ENCODE results near the gene GIGYF2. TPM values are rescaled to one million over a fixed set of nuclear protein-coding genes. Genes with fewer than 3 reads are reported as not detected.

Gene GIGYF2, protein sequence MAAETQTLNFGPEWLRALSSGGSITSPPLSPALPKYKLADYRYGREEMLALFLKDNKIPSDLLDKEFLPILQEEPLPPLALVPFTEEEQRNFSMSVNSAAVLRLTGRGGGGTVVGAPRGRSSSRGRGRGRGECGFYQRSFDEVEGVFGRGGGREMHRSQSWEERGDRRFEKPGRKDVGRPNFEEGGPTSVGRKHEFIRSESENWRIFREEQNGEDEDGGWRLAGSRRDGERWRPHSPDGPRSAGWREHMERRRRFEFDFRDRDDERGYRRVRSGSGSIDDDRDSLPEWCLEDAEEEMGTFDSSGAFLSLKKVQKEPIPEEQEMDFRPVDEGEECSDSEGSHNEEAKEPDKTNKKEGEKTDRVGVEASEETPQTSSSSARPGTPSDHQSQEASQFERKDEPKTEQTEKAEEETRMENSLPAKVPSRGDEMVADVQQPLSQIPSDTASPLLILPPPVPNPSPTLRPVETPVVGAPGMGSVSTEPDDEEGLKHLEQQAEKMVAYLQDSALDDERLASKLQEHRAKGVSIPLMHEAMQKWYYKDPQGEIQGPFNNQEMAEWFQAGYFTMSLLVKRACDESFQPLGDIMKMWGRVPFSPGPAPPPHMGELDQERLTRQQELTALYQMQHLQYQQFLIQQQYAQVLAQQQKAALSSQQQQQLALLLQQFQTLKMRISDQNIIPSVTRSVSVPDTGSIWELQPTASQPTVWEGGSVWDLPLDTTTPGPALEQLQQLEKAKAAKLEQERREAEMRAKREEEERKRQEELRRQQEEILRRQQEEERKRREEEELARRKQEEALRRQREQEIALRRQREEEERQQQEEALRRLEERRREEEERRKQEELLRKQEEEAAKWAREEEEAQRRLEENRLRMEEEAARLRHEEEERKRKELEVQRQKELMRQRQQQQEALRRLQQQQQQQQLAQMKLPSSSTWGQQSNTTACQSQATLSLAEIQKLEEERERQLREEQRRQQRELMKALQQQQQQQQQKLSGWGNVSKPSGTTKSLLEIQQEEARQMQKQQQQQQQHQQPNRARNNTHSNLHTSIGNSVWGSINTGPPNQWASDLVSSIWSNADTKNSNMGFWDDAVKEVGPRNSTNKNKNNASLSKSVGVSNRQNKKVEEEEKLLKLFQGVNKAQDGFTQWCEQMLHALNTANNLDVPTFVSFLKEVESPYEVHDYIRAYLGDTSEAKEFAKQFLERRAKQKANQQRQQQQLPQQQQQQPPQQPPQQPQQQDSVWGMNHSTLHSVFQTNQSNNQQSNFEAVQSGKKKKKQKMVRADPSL (N-terminal part only)
- total RNA-seq (2014; rRNA removed; shearing (Covaris generic)) = 49.8 and 62.7 TPM in 2 replicates
- polyA plus RNA-seq (2015; cell fraction: cytosol; rRNA removed) = 33.7 and 45.5 TPM in 2 replicates
- polyA plus RNA-seq (2015; cell fraction: nucleus; rRNA removed) = 47.8 and 53.1 TPM in 2 replicates

DNA sequence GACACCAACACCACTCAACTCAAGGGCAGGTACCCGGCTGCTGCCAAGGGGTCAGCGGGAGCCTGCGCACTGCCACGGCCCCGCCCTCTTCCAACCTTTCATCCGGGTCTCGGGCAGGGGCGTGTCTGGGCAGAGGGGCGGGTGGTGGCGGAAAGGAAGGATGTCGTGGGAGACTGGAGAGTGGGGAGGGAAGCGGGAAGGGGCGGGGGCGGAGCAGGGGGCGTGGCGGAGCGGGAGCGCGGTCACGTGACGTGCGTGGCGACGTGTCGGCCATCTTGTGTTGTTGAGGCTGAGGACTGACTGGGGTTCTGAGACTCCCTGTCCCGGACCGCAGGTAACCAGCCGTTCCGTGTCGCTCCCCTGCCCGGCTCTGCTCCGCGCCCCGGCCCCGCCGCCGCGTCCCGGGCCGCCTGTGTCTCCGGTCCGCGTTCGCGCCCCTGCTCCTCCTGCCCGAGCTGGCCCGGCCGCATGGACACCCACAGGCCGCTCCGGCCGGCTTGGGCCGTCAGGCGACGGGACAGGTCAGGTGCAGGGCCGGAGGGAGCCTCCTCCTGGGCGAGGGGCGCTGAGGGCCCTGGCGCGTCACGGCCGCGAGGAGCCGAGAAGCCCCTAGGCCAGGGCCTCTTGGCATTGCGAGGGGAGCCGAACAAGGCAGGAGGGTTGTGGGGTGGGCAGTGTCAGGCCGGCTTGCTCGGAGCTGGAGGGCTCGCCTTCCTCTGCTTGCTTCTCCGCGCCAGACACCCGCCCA is at the start of gene GIGYF2:
Gene GIGYF2 (plus strand): TSS at position 273 of the 748 bp plus-strand sequence. CDS start 37,867 bp downstream, outside the sequence.
- DNase-seq (ENCODE audit: low read depth, low spot score) = peak; percentile 96
- in situ Hi-C loops (cut with HindIII; ENCODE audit: low pct_unique_long_range_greater_than_20kb, low sequenced_read_pairs) = no loop called here

DNA sequence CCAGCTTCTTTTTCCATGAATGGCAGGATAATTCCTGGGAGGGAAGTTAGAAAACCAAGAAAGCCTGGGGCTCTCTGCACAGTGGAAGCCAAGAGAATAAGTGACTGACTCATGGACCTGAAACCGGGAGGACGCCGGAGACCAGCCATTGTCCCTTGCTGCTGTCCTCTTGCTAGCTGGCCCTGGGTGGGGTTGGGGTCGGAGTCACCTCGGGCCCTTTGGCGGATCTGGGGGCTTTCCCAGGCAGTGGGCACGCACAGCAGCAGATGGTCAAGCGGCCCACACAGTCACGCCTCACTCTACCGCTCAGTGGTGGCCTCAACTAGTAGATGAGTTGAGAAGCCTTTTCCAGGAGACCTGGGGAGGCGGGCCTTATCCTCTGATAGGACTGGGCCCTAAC is 48.1 kb upstream of the GIGYF2 start:
- in situ Hi-C loops (cut with HindIII; ENCODE audit: low pct_unique_long_range_greater_than_20kb, low sequenced_read_pairs) = no loop called here
- DNase-seq (ENCODE audit: low read depth, low spot score) = no peak

DNA sequence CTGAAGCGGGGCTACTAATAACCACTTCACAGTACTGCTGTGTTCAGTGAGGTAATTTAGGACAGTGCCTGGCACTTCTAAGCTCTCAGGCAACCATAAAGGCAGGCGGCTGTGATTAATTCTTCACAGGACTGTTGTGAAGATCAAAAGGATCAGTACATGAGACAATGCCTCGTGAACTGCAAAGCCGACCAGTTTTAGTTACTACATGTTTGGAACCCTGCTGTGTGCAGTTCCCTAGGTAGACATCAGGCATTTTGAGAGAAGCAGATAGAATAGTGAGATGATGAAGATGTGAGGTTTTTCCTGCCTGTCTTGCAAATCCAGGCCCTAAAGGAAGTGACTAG is 44.7 kb upstream of the GIGYF2 start:
- in situ Hi-C loops (cut with HindIII; ENCODE audit: low pct_unique_long_range_greater_than_20kb, low sequenced_read_pairs) = no loop called here
- DNase-seq (ENCODE audit: low read depth, low spot score) = no peak

DNA sequence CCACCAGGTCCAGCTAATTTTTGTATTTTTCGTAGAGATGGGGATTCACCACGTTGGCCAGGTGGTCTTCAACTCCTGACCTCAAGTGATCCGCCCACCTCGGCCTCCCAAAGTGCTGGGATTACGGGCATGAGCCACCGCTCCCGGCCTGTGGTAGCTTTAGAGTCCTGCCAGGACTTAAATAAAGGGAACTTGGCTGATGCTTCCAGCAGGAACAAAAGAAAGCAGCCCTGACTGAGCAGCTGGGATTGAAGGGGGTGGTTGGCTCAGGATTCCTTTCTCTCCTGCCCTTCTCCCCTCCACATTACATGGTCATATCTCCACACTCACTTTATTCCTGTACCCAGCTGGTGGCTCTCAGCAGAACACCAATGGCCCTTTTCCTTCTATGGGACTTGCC is 43.7 kb upstream of the GIGYF2 start:
- in situ Hi-C loops (cut with HindIII; ENCODE audit: low pct_unique_long_range_greater_than_20kb, low sequenced_read_pairs) = no loop called here
- no peak for DNase-seq (ENCODE audit: low read depth, low spot score)

DNA sequence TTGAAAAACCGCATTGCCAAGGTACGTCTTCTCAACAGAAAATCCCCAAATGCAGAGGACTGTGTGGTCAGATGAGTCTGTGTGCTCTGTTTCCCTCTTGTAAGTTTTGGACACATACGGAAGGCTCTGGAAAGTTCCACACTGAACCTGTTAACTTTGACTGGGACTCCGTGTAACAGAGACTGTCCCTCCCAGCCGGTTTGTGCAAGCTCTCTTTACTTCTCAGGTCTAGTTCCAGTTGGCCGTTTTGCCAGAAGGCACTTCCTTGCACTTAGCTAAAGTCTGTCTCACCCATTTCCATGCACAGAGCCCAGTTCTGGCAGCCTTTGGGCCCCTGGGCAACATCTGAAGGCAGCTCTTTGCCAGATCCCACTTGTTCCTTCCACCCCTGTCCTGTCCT is 41.7 kb upstream of the GIGYF2 start:
- in situ Hi-C loops (cut with HindIII; ENCODE audit: low pct_unique_long_range_greater_than_20kb, low sequenced_read_pairs) = no loop called here
- no peak for DNase-seq (ENCODE audit: low read depth, low spot score)

- in situ Hi-C loops (cut with HindIII; ENCODE audit: low pct_unique_long_range_greater_than_20kb, low sequenced_read_pairs) = no loop called here
- peak; percentile 56 for DNase-seq (ENCODE audit: low read depth, low spot score)
These were observed 38.8 kb upstream of the GIGYF2 start for GRCh38 chr2:232658217-232658785.

DNA sequence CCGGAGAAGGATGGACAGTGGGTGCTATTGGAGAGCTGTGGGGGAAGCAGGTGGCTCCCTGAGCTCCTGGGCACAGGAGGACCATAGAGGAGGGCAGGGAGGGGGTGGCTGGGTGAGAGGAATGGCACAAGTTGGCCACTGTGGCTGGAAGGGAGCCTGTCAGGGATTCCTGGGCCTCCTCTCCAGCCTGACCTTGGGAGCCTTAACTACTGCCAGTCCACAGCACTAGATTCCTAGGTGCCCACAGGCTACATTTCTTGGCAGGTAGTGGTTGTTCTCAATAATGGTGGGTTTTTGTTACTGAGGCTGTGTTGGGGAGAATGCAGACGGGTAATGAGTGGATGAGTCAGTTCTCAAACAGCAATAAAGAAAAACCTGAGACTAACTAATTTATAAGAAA is 37.8 kb upstream of the GIGYF2 start:
- in situ Hi-C loops (cut with HindIII; ENCODE audit: low pct_unique_long_range_greater_than_20kb, low sequenced_read_pairs) = no loop called here
- DNase-seq (ENCODE audit: low read depth, low spot score) = no peak

- in situ Hi-C loops (cut with HindIII; ENCODE audit: low pct_unique_long_range_greater_than_20kb, low sequenced_read_pairs) = no loop called here
- DNase-seq (ENCODE audit: low read depth, low spot score) = no peak
These were observed 34.5 kb upstream of the GIGYF2 start for GRCh38 chr2:232662486-232663260.

DNA sequence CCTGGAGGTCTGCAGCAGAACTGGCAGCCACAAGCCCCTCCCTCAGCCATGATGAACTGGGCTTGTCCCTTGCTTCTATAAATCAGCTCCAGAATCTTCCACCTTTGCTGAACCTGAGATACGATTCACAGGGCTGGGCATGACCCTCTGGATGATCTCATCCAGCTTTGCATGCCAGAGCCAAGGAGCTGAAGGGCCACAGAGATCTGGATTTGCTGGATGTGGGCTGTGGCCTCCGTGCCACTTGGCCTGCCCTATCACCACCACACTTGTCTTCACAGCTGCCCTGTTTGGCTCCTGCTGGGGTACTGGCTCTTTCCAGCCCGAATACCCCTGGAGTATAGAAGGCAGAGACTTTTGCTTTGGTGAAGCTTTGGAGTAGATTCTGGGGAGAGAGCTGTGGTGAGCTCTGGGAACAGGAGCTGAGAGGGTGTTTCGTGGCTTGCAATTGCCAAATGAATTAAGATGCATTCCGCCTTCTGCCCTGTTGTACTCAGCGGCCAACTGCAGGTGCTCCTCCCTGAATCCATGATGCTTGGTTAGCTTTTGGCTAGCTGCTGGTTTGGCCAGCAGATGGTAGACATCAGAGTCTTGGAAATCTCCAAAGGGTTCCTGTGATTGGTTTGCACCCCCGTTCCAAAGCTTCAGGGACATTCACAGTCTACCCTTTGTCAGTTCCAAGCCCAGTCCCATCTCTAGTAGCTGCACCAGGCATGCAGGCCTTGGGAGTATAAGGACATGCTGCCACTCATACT is 30.9 kb upstream of the GIGYF2 start:
- in situ Hi-C loops (cut with HindIII; ENCODE audit: low pct_unique_long_range_greater_than_20kb, low sequenced_read_pairs) = no loop called here
- no peak for DNase-seq (ENCODE audit: low read depth, low spot score)

DNA sequence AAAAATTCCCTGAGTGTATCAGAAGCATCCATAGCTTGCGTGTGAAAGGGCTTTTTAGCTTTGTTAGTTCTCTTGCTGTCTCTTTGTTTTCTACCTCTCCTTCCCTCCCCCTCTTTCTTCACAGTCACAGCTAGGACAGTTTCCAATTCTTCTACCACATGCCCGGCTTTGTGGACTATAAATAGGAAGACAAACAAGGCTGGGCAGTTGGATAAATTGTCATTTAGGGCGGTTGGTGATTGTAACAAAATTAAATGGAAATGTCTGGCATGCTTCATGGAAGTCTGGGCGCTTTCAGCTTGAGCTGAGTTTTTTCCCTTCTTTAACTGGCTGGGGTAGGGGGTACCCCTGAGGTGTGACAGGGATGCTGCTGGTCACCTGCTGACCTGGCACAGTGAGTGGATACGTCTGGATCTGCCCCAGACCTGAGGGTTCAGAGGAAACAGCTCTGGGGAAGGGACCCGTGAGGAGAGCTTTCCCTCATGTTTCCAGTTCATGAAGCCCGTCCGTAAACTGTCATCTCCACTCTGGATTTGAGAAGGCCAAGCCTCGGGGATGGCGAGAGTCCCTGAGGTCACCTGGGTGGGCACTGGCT is 29.0 kb upstream of the GIGYF2 start:
- no peak for DNase-seq (ENCODE audit: low read depth, low spot score)
- in situ Hi-C loops (cut with HindIII; ENCODE audit: low pct_unique_long_range_greater_than_20kb, low sequenced_read_pairs) = no loop called here

DNA sequence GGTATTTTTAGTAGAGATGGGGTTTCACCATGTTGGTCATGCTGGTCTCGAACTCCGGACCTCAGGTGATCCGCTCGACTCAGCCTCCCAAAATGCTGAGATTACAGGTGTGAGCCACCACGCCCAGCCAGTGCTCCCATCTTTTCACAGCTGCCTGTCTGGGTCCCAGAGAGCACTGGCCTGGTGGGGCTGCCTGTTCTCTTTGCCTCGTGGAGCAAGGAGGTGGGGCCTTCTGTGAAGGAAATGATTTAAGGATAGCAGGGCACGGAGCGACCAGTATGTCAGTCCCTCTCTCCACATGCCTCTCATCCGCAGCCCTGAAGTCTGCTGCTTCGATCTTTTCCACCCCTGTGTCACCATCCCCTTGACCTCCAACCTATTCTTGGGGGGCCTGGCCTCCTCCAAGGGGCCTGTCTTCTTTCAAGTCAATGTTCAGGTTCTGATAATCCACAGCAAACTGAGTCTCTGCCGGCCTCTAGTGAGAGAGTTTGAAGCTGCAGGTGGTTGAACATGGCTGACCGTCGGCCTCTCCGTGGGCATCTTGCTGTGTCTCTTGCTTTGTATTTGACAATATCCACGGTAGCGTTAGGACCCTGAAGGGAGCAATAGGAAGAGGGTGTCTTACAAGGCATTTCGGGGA is 28.2 kb upstream of the GIGYF2 start:
- in situ Hi-C loops (cut with HindIII; ENCODE audit: low pct_unique_long_range_greater_than_20kb, low sequenced_read_pairs) = no loop called here
- DNase-seq (ENCODE audit: low read depth, low spot score) = peak; percentile 64

DNA sequence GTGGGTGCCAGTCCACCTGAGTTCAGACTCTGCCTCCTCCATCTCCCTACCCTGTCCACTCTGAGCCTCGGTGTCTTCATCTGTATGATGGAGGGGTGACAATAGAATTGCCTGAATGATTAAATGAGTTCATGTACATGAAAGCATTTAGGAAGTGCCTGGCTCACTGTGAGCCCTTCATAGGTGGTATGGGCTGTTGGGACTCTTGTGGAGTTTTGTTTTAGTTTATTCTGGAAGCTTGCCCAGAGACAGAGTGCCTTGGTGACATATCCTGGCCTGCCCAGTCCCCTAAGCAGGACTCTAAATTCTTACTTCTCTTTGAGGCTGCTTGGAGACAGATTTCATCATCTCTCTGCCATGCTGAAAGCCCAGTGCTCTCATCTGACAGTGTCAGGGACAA is 24.5 kb upstream of the GIGYF2 start:
- in situ Hi-C loops (cut with HindIII; ENCODE audit: low pct_unique_long_range_greater_than_20kb, low sequenced_read_pairs) = no loop called here

GRCh38 chr2:232674491-232674890 is 22.6 kb upstream of the GIGYF2 start:
- DNase-seq (ENCODE audit: low read depth, low spot score) = no peak
- in situ Hi-C loops (cut with HindIII; ENCODE audit: low pct_unique_long_range_greater_than_20kb, low sequenced_read_pairs) = no loop called here

More for the DNA sequence above, 24.5 kb upstream of the GIGYF2 start:
- no peak for DNase-seq (ENCODE audit: low read depth, low spot score)

DNA sequence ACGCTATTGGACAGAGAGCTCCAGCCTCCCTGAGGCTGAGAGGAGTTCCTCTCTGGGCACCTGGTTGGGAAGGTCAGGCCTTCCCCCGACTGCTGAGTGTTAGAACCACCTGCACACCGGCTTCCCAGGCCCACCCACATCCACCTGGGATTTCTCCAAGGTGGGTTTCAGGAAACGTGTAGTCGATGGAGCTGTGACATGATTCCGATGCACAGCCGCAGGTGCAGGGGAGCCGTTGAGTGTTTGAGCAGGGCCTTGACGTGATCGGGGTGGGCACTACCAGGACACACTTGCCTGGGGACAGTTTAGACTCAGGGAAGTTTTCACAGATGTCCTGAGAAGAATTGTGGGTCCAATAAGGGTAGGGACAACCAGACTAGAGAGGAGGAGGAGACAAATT is 21.8 kb upstream of the GIGYF2 start:
- no peak for DNase-seq (ENCODE audit: low read depth, low spot score)
- in situ Hi-C loops (cut with HindIII; ENCODE audit: low pct_unique_long_range_greater_than_20kb, low sequenced_read_pairs) = no loop called here

- no peak for DNase-seq (ENCODE audit: low read depth, low spot score)
- in situ Hi-C loops (cut with HindIII; ENCODE audit: low pct_unique_long_range_greater_than_20kb, low sequenced_read_pairs) = no loop called here
These were observed 17.1 kb upstream of the GIGYF2 start for GRCh38 chr2:232680006-232680405.
